ENCODE results near the gene ISLR2. TPM values are rescaled to one million over a fixed set of nuclear protein-coding genes. Genes with fewer than 3 reads are reported as not detected.

The ISLR2 gene
- total RNA-seq, 2 experiments from 2014 or later: 0.08 TPM; not detected in 1

- no peak for DNase-seq
- Mint-ChIP-seq H3K27me3 (no peaks in the 10 kb centered on the region), H3K36me3 (ENCODE audit: low read depth) (no peaks in the 10 kb centered on the region)
These were observed 40.6 kb downstream of the ISLR2 start for GRCh38 chr15:74170875-74171578.

GRCh38 chr15:74171965-74172541 lies 41.7 kb downstream of the ISLR2 start:
- ChIA-PET CTCF (interaction anchor here (0.6 kb wide), 1 partner anchor 22 kb away, joined by 3 read pairs; no protein-coding TSS in a partner anchor), POLR2A (no interaction called here)
- no peaks in the 10 kb centered on the region for H3K36me3 Mint-ChIP-seq (ENCODE audit: low read depth)
- no peak for DNase-seq
- H3K9me3 Mint-ChIP-seq: no peaks in the 10 kb centered on the region
- H3K27me3 Mint-ChIP-seq: no peaks in the 10 kb centered on the region
- no peaks in the 10 kb centered on the region for H3K4me1 Mint-ChIP-seq
- no peak overlapping the region for H3K4me3 Mint-ChIP-seq
- no peak overlapping the region for H3K27ac Mint-ChIP-seq

More at GRCh38 chr15:74170875-74171578, 40.6 kb downstream of the ISLR2 start:
- POLR2A ChIA-PET: no interaction called here
- no peaks in the 10 kb centered on the region for H3K4me1 Mint-ChIP-seq
- CTCF ChIA-PET: no interaction called here
- no peak overlapping the region for H3K27ac Mint-ChIP-seq
- no peak overlapping the region for H3K4me3 Mint-ChIP-seq
- H3K9me3 Mint-ChIP-seq: no peaks in the 10 kb centered on the region

- no peaks in the 10 kb centered on the region for H3K9me3 Mint-ChIP-seq
- DNase-seq: no peak
- no peaks in the 10 kb centered on the region for H3K36me3 Mint-ChIP-seq (ENCODE audit: low read depth)
- H3K4me1 Mint-ChIP-seq: no peaks in the 10 kb centered on the region
- CTCF ChIA-PET: no interaction called here
- H3K27ac Mint-ChIP-seq: no peak overlapping the region
- no peaks in the 10 kb centered on the region for H3K27me3 Mint-ChIP-seq
- H3K4me3 Mint-ChIP-seq: no peak overlapping the region
- POLR2A ChIA-PET: no interaction called here
These were observed 42.5 kb downstream of the ISLR2 start for GRCh38 chr15:74172701-74173379.

GRCh38 chr15:74173380-74174218 lies 43.2 kb downstream of the ISLR2 start, which contains the start of gene ISLR:
Gene ISLR (plus strand): TSS chr15:74173710. CDS start chr15:74174859, 1,149 bp downstream.
- DNase-seq: no peak
- H3K36me3 Mint-ChIP-seq (ENCODE audit: low read depth): no peaks in the 10 kb centered on the region
- H3K27me3 Mint-ChIP-seq: peaks cover 2% of the 10 kb centered on the region
- POLR2A ChIA-PET: no interaction called here
- H3K9me3 Mint-ChIP-seq: no peaks in the 10 kb centered on the region
- no peaks in the 10 kb centered on the region for H3K4me1 Mint-ChIP-seq
- CTCF ChIA-PET: no interaction called here
- H3K27ac Mint-ChIP-seq: no peak within 1 kb of the TSS
- no peak within 1 kb of the TSS for H3K4me3 Mint-ChIP-seq

GRCh38 chr15:74174219-74174957 lies 44.0 kb downstream of the ISLR2 start:
- ChIA-PET POLR2A (no interaction called here), CTCF (no interaction called here)
- Mint-ChIP-seq H3K36me3 (ENCODE audit: low read depth) (no peaks in the 10 kb centered on the region), H3K4me3 (no peak overlapping the region), H3K4me1 (no peaks in the 10 kb centered on the region), H3K27me3 (peaks cover 2% of the 10 kb centered on the region), H3K27ac (no peak overlapping the region), H3K9me3 (no peaks in the 10 kb centered on the region)
- DNase-seq: no peak

- ChIA-PET CTCF (no interaction called here), POLR2A (no interaction called here)
- H3K27me3 Mint-ChIP-seq: peaks cover 2% of the 10 kb centered on the region
- no peaks in the 10 kb centered on the region for H3K9me3 Mint-ChIP-seq
- no peak overlapping the region for H3K27ac Mint-ChIP-seq
- no peak for DNase-seq
- H3K36me3 Mint-ChIP-seq (ENCODE audit: low read depth): no peaks in the 10 kb centered on the region
- no peak overlapping the region for H3K4me3 Mint-ChIP-seq
- no peaks in the 10 kb centered on the region for H3K4me1 Mint-ChIP-seq
These were observed 44.5 kb downstream of the ISLR2 start for GRCh38 chr15:74174958-74175253.

- no peak overlapping the region for H3K27ac Mint-ChIP-seq
- peaks cover 2% of the 10 kb centered on the region for H3K27me3 Mint-ChIP-seq
- CTCF ChIA-PET: no interaction called here
- POLR2A ChIA-PET: no interaction called here
- no peak for DNase-seq
- H3K4me3 Mint-ChIP-seq: no peak overlapping the region
- H3K9me3 Mint-ChIP-seq: no peaks in the 10 kb centered on the region
- no peaks in the 10 kb centered on the region for H3K4me1 Mint-ChIP-seq
- H3K36me3 Mint-ChIP-seq (ENCODE audit: low read depth): no peaks in the 10 kb centered on the region
These were observed 45.1 kb downstream of the ISLR2 start for GRCh38 chr15:74175271-74176191.

- Mint-ChIP-seq H3K27ac (no peak overlapping the region), H3K9me3 (no peaks in the 10 kb centered on the region), H3K4me1 (no peaks in the 10 kb centered on the region), H3K4me3 (no peak overlapping the region), H3K36me3 (ENCODE audit: low read depth) (no peaks in the 10 kb centered on the region), H3K27me3 (peaks cover 2% of the 10 kb centered on the region)
- CTCF ChIA-PET: no interaction called here
- DNase-seq: no peak
- POLR2A ChIA-PET: no interaction called here
These were observed 46.2 kb downstream of the ISLR2 start for GRCh38 chr15:74176262-74177214.

- Mint-ChIP-seq H3K4me3 (no peak overlapping the region), H3K27me3 (peaks cover 2% of the 10 kb centered on the region), H3K9me3 (no peaks in the 10 kb centered on the region), H3K36me3 (ENCODE audit: low read depth) (no peaks in the 10 kb centered on the region), H3K4me1 (no peaks in the 10 kb centered on the region), H3K27ac (no peak overlapping the region)
- ChIA-PET CTCF (no interaction called here), POLR2A (no interaction called here)
- no peak for DNase-seq
These were observed 48.1 kb downstream of the ISLR2 start for GRCh38 chr15:74178326-74179100.

GRCh38 chr15:74179101-74179841 lies 48.9 kb downstream of the ISLR2 start:
- DNase-seq: no peak
- H3K27ac Mint-ChIP-seq: no peak overlapping the region
- H3K4me1 Mint-ChIP-seq: no peaks in the 10 kb centered on the region
- no peak overlapping the region for H3K4me3 Mint-ChIP-seq
- H3K27me3 Mint-ChIP-seq: peaks cover 2% of the 10 kb centered on the region
- ChIA-PET POLR2A (no interaction called here), CTCF (no interaction called here)
- H3K9me3 Mint-ChIP-seq: no peaks in the 10 kb centered on the region
- H3K36me3 Mint-ChIP-seq (ENCODE audit: low read depth): no peaks in the 10 kb centered on the region
